OCI-LY1 (cell line): Measurements from ENCODE around the gene EMC10.

Source experiments
- H2AFZ ChIP-seq: fragments of 200-600 bp; sonication (generic), shearing (Covaris generic); 2 replicates; pipeline ENCODE4 v1.6.0; 2014; ENCODE audit warnings: antibody characterized with exemption, mild to moderate bottlenecking, low read length
- H3F3A ChIP-seq: fragments of 200-600 bp; sonication (generic), shearing (Covaris generic); 2 replicates; pipeline ENCODE4 v1.6.0; 2014; ENCODE audit warnings: mild to moderate bottlenecking, antibody characterized with exemption, low read length, moderate library complexity; ENCODE audit not compliant: insufficient read depth
- H3K27ac ChIP-seq: fragments of 200-600 bp; sonication (generic); 2 replicates; pipeline ENCODE4 v1.5.1; 2014; ENCODE audit warnings: low read length, mixed run types, mild to moderate bottlenecking, low read depth; ENCODE audit not compliant: poor library complexity, severe bottlenecking
- H3K27me3 ChIP-seq: fragments of 200-600 bp; sonication (generic); 2 replicates; pipeline ENCODE4 v1.6.0; 2014; ENCODE audit warnings: antibody characterized with exemption, mild to moderate bottlenecking, low read length, moderate library complexity; ENCODE audit not compliant: insufficient read depth
- H3K36me3 ChIP-seq: fragments of 200-600 bp; sonication (generic); 2 replicates; pipeline ENCODE4 v1.6.1; 2014; ENCODE audit warnings: mild to moderate bottlenecking, antibody characterized with exemption, low read length, moderate library complexity, mixed read lengths; ENCODE audit not compliant: insufficient read depth
- H3K4me1 ChIP-seq: fragments of 200-600 bp; sonication (generic); 2 replicates; pipeline ENCODE4 v1.5.1; 2014; ENCODE audit warnings: mild to moderate bottlenecking, low read length, moderate library complexity; ENCODE audit not compliant: insufficient read depth, severe bottlenecking
- H3K4me2 ChIP-seq: fragments of 200-600 bp; sonication (generic), shearing (Covaris generic); 2 replicates; pipeline ENCODE4 v1.6.1; 2014; ENCODE audit warnings: low read length
- H3K4me3 ChIP-seq: fragments of 200-600 bp; sonication (generic); 2 replicates; pipeline ENCODE4 v1.5.1; 2014; ENCODE audit warnings: low read length, low read depth, mild to moderate bottlenecking, mixed read lengths; ENCODE audit not compliant: poor library complexity, severe bottlenecking
- H3K79me2 ChIP-seq: fragments of 200-600 bp; shearing (Covaris generic); 2 replicates; pipeline ENCODE4 v1.6.1; 2016; ENCODE audit warnings: mixed run types, low read length, mixed read lengths; ENCODE audit not compliant: insufficient read depth
- H3K9ac ChIP-seq: fragments of 200-600 bp; sonication (generic), shearing (Covaris generic); 2 replicates; pipeline ENCODE4 v1.6.1; 2014; ENCODE audit warnings: mild to moderate bottlenecking, low read length, mixed read lengths
- H3K9me2 ChIP-seq: fragments of 200-600 bp; sonication (generic), shearing (Covaris generic); 2 replicates; pipeline ENCODE4 v1.6.1; 2014; ENCODE audit warnings: low read depth, mild to moderate bottlenecking, low read length, mixed read lengths
- H3K9me3 ChIP-seq: fragments of 200-600 bp; shearing (Covaris generic); 2 replicates; pipeline ENCODE4 v1.6.1; 2014; ENCODE audit warnings: low read length, mixed read lengths
- H4K20me1 ChIP-seq: fragments of 200-600 bp; sonication (generic), shearing (Covaris generic); 2 replicates; pipeline ENCODE4 v1.6.0; 2016; ENCODE audit warnings: mild to moderate bottlenecking, low read length; ENCODE audit not compliant: insufficient read depth
- CTCF ChIP-seq: fragments of 200-600 bp; sonication (generic), shearing (Covaris generic); IDR thresholded peaks from 2 replicates; pipeline ENCODE4 v1.5.1; 2017; ENCODE audit warnings: mild to moderate bottlenecking, antibody characterized with exemption, low read length, moderate library complexity, mixed read lengths
- EZH2 ChIP-seq: fragments of 200-600 bp; sonication (generic), shearing (Covaris generic); IDR thresholded peaks from 2 replicates; pipeline ENCODE4 v1.8.0; 2017; ENCODE audit warnings: borderline replicate concordance, mixed run types, mild to moderate bottlenecking, antibody characterized with exemption, low read length, moderate library complexity, mixed read lengths

The EMC10 gene

GRCh38 chr19:50488389-50489194, 12.3 kb downstream of the EMC10 start:
- peaks cover 32% of the 10 kb centered on the region for H3K36me3 ChIP-seq
- no peak overlapping the region for H3K4me2 ChIP-seq
- TF ChIP-seq EZH2 (no peak), CTCF (no peak)
- no peaks in the 10 kb centered on the region for H3K9me2 ChIP-seq
- no peaks in the 10 kb centered on the region for H3K79me2 ChIP-seq
- H3K9me3 ChIP-seq, result peaks cover 9% of the 10 kb centered on the region
- H4K20me1 ChIP-seq, result no peaks in the 10 kb centered on the region
- no peak overlapping the region for H3K27ac ChIP-seq
- no peaks in the 10 kb centered on the region for H3K4me1 ChIP-seq
- H2AFZ ChIP-seq, result no peak overlapping the region
- H3K27me3 ChIP-seq, result peaks cover 6% of the 10 kb centered on the region; the same call in 1 of the 2 replicates
- no peak overlapping the region for H3K9ac ChIP-seq
- H3K4me3 ChIP-seq, result no peak overlapping the region
- H3F3A ChIP-seq, result no peaks in the 10 kb centered on the region

GRCh38 chr19:50489461-50490011, 13.2 kb downstream of the EMC10 start:
- H3K9me3 ChIP-seq, result peaks cover 9% of the 10 kb centered on the region
- H3K4me3 ChIP-seq, result no peak overlapping the region
- peaks cover 6% of the 10 kb centered on the region; the same call in 1 of the 2 replicates for H3K27me3 ChIP-seq
- H3K27ac ChIP-seq, result no peak overlapping the region
- no peaks in the 10 kb centered on the region for H3K79me2 ChIP-seq
- no peak overlapping the region for H3K4me2 ChIP-seq
- H3F3A ChIP-seq, result no peaks in the 10 kb centered on the region
- TF ChIP-seq CTCF (no peak), EZH2 (no peak)
- H4K20me1 ChIP-seq, result no peaks in the 10 kb centered on the region
- H3K4me1 ChIP-seq, result no peaks in the 10 kb centered on the region
- no peaks in the 10 kb centered on the region for H3K9me2 ChIP-seq
- H2AFZ ChIP-seq, result no peak overlapping the region
- H3K36me3 ChIP-seq, result peaks cover 23% of the 10 kb centered on the region
- no peak overlapping the region for H3K9ac ChIP-seq

GRCh38 chr19:50490411-50490811, 14.1 kb downstream of the EMC10 start:
- H3K27me3 ChIP-seq, result peaks cover 6% of the 10 kb centered on the region; the same call in 1 of the 2 replicates

More at GRCh38 chr19:50490411-50490811, 14.1 kb downstream of the EMC10 start:
- Histone ChIP-seq H3F3A (no peaks in the 10 kb centered on the region), H4K20me1 (no peaks in the 10 kb centered on the region), H3K4me2 (no peak overlapping the region), H3K9me2 (no peaks in the 10 kb centered on the region), H3K4me1 (no peaks in the 10 kb centered on the region), H3K36me3 (peaks cover 14% of the 10 kb centered on the region), H3K4me3 (no peak overlapping the region), H3K9ac (no peak overlapping the region), H3K27ac (no peak overlapping the region), H3K79me2 (no peaks in the 10 kb centered on the region), H2AFZ (no peak overlapping the region), H3K9me3 (peaks cover 9% of the 10 kb centered on the region)
- TF ChIP-seq EZH2 (no peak), CTCF (no peak)
